Activated T-cell treated with anti-CD3 and anti-CD28 coated beads, Interleukin-2, amount 50 U/mL, for 4 hours (primary cell): ENCODE results near the gene RLN3. TPM values are rescaled to one million over a fixed set of nuclear protein-coding genes. Genes with fewer than 3 reads are reported as not detected.

Experiments used
- ATAC-seq, 2 donors: fragments of 200-7000 bp; cut with Tn5 transposase; one replicate each; pipeline ENCODE4 v1.10.0; 2021
- DNase-seq: peaks from one replicate; pipeline ENCODE4 v3.0.0-alpha.2; 2020
- H3K27me3 Mint-ChIP-seq: one replicate; pipeline ENCODE4 v1.8.0; 2021; ENCODE audit warnings: low read depth, mixed read lengths
- H3K36me3 Mint-ChIP-seq: one replicate; pipeline ENCODE4 v1.8.0; 2022; ENCODE audit warnings: mixed read lengths; ENCODE audit not compliant: insufficient read depth
- H3K4me1 Mint-ChIP-seq: one replicate; pipeline ENCODE4 v1.8.0; 2021; ENCODE audit warnings: low read depth, mixed read lengths
- H3K4me3 Mint-ChIP-seq: one replicate; pipeline ENCODE4 v1.8.0; 2021; ENCODE audit warnings: mild to moderate bottlenecking, moderate library complexity, mixed read lengths
- H3K9me3 Mint-ChIP-seq: one replicate; pipeline ENCODE4 v1.8.0; 2021; ENCODE audit warnings: mixed read lengths
- total RNA-seq, 3 donors: library from RNA; stranded (reverse); gene quantifications; one replicate each; pipeline ENCODE4 v1.2.1, GENCODE V29; 2021

The RLN3 gene
- total RNA-seq, 3 donors from 2014 or later = not detected

- H3K27me3 Mint-ChIP-seq = peaks cover 28% of the 10 kb centered on the region
- H3K4me1 Mint-ChIP-seq = peaks cover 13% of the 10 kb centered on the region
- no peak within 1 kb of the TSS for H3K4me3 Mint-ChIP-seq
- H3K36me3 Mint-ChIP-seq = no peaks in the 10 kb centered on the region
- H3K9me3 Mint-ChIP-seq = no peaks in the 10 kb centered on the region
- ATAC-seq (no peak), DNase-seq (no peak)
Measured at GRCh38 chr19:14061751-14062557, 34.0 kb downstream of the RLN3 start, which contains the start of gene PALM3. Gene PALM3, minus strand, starts transcription at chr19:14062076. Its CDS starts 96 bp downstream, at chr19:14061980.

GRCh38 chr19:14062558-14062855 lies 34.6 kb downstream of the RLN3 start:
- Mint-ChIP-seq H3K9me3 (no peaks in the 10 kb centered on the region), H3K36me3 (no peaks in the 10 kb centered on the region), H3K4me3 (no peak overlapping the region), H3K4me1 (peaks cover 13% of the 10 kb centered on the region), H3K27me3 (peaks cover 28% of the 10 kb centered on the region)
- ATAC-seq (no peak), DNase-seq (no peak)

GRCh38 chr19:14063105-14063504 lies 35.2 kb downstream of the RLN3 start:
- no peaks in the 10 kb centered on the region for H3K9me3 Mint-ChIP-seq
- H3K4me3 Mint-ChIP-seq = no peak overlapping the region
- DNase-seq (no peak), ATAC-seq (no peak)
- no peaks in the 10 kb centered on the region for H3K36me3 Mint-ChIP-seq
- H3K27me3 Mint-ChIP-seq = peaks cover 24% of the 10 kb centered on the region
- H3K4me1 Mint-ChIP-seq = peaks cover 10% of the 10 kb centered on the region

GRCh38 chr19:14066134-14066533 lies 38.2 kb downstream of the RLN3 start:
- Mint-ChIP-seq H3K27me3 (peaks cover 4% of the 10 kb centered on the region), H3K36me3 (no peaks in the 10 kb centered on the region), H3K9me3 (no peaks in the 10 kb centered on the region), H3K4me1 (no peaks in the 10 kb centered on the region), H3K4me3 (no peak overlapping the region)
- ATAC-seq (no peak), DNase-seq (no peak)

- no peak overlapping the region for H3K4me3 Mint-ChIP-seq
- no peaks in the 10 kb centered on the region for H3K27me3 Mint-ChIP-seq
- no peaks in the 10 kb centered on the region for H3K9me3 Mint-ChIP-seq
- DNase-seq = no peak
- ATAC-seq = no peak
- H3K36me3 Mint-ChIP-seq = no peaks in the 10 kb centered on the region
- peaks cover 18% of the 10 kb centered on the region for H3K4me1 Mint-ChIP-seq
Measured at GRCh38 chr19:14070268-14071050, 42.5 kb downstream of the RLN3 start.

- H3K36me3 Mint-ChIP-seq = no peaks in the 10 kb centered on the region
- H3K27me3 Mint-ChIP-seq = no peaks in the 10 kb centered on the region
- peaks cover 18% of the 10 kb centered on the region for H3K4me1 Mint-ChIP-seq
- DNase-seq = no peak
- peak within 1 kb of the TSS; percentile 91 for H3K4me3 Mint-ChIP-seq
- no peaks in the 10 kb centered on the region for H3K9me3 Mint-ChIP-seq
- peak; percentile 2 to 10 for ATAC-seq
Measured at GRCh38 chr19:14072535-14073260, 44.8 kb downstream of the RLN3 start, which contains the start of gene MISP3. Gene MISP3, plus strand, starts transcription at chr19:14072786. Its CDS starts 524 bp downstream, at chr19:14073310.

GRCh38 chr19:14073261-14073924 lies 45.4 kb downstream of the RLN3 start:
- peak; percentile 72 for DNase-seq

GRCh38 chr19:14073925-14074838 lies 46.2 kb downstream of the RLN3 start:
- H3K27me3 Mint-ChIP-seq = no peaks in the 10 kb centered on the region
- no peaks in the 10 kb centered on the region for H3K36me3 Mint-ChIP-seq
- peak; percentile 19 for DNase-seq
- no peaks in the 10 kb centered on the region for H3K9me3 Mint-ChIP-seq
- H3K4me1 Mint-ChIP-seq = peaks cover 18% of the 10 kb centered on the region
- peak overlapping the region; percentile 91 for H3K4me3 Mint-ChIP-seq
- peak; percentile 2 to 8 for ATAC-seq

More at GRCh38 chr19:14073261-14073924, 45.4 kb downstream of the RLN3 start:
- Mint-ChIP-seq H3K4me3 (peak overlapping the region; percentile 91), H3K9me3 (no peaks in the 10 kb centered on the region), H3K27me3 (no peaks in the 10 kb centered on the region), H3K36me3 (no peaks in the 10 kb centered on the region), H3K4me1 (peaks cover 18% of the 10 kb centered on the region)
- ATAC-seq = peak; percentile 78

- H3K4me1 Mint-ChIP-seq = peaks cover 28% of the 10 kb centered on the region
- H3K9me3 Mint-ChIP-seq = no peaks in the 10 kb centered on the region
- ATAC-seq = no peak
- H3K4me3 Mint-ChIP-seq = no peak overlapping the region
- DNase-seq = no peak
- no peaks in the 10 kb centered on the region for H3K36me3 Mint-ChIP-seq
- no peaks in the 10 kb centered on the region for H3K27me3 Mint-ChIP-seq
Measured at GRCh38 chr19:14078411-14078810, 50.5 kb downstream of the RLN3 start.

Other genes starting within 250 kb of the RLN3 start
- 1 to 10 TPM; 3.2 to 5.0 (median 3.7) TPM for gene ZSWIM4, start 232.7 kb upstream of the RLN3 start, total RNA-seq
- gene NANOS3, start 151.0 kb upstream of the RLN3 start, total RNA-seq = under 1 TPM in 1 of 3 donors, not detected in 2; 0.52 TPM
- gene BRME1, start 122.0 kb upstream of the RLN3 start, total RNA-seq = 1 to 10 TPM; 7.3 to 9.3 (median 8.9) TPM
- gene CC2D1A, start 121.9 kb upstream of the RLN3 start, total RNA-seq = 10 to 100 TPM; 34.1 to 40.2 (median 39.6) TPM
- under 1 TPM in 2 of 3 donors, not detected in 1; 0.08 to 0.30 TPM for gene PODNL1, start 89.7 kb upstream of the RLN3 start, total RNA-seq
- 10 to 100 TPM; 65.2 to 75.4 (median 66.2) TPM for gene DCAF15, start 75.6 kb upstream of the RLN3 start, total RNA-seq
- gene RFX1, start 21.8 kb upstream of the RLN3 start, total RNA-seq = 10 to 100 TPM; 11.3 to 13.8 (median 12.3) TPM
- 100 to 1,000 TPM in 1 of 3 donors, 10 to 100 TPM in 2; 91.2 to 102 (median 94.0) TPM for gene IL27RA, start 3.6 kb downstream of the RLN3 start, total RNA-seq
- gene PALM3, start 33.9 kb downstream of the RLN3 start, total RNA-seq = not detected
- under 1 TPM; 0.24 to 0.48 (median 0.43) TPM for gene MISP3, start 44.6 kb downstream of the RLN3 start, total RNA-seq
- under 1 TPM in 1 of 3 donors, not detected in 2; 0.48 TPM for gene C19orf67, start 57.6 kb downstream of the RLN3 start, total RNA-seq
- gene SAMD1, start 62.6 kb downstream of the RLN3 start, total RNA-seq = 100 to 1,000 TPM in 2 of 3 donors, 10 to 100 TPM in 1; 90.0 to 130 (median 112) TPM
- gene PRKACA, start 89.6 kb downstream of the RLN3 start, total RNA-seq = 10 to 100 TPM; 45.0 to 46.1 (median 45.3) TPM
- gene ASF1B, start 108.4 kb downstream of the RLN3 start, total RNA-seq = 10 to 100 TPM; 18.5 to 26.7 (median 21.0) TPM
- gene ADGRL1, start 178.0 kb downstream of the RLN3 start, total RNA-seq = 10 to 100 TPM; 22.2 to 30.2 (median 23.6) TPM